Mammary epithelial cell (primary cell): ENCODE data around the gene LCOR.

Experiments
- EZH2 ChIP-seq: IDR thresholded peaks from 2 replicates; pipeline ENCODE4 v1.6.1; 2012; ENCODE audit warnings: low read length, inconsistent platforms, borderline replicate concordance
- TF ChIP-seq, protein P1 (sequence below), 2 donors: IDR thresholded peaks in 1 of 2; conservative IDR thresholded peaks in 1 of 2; 2 replicates each; pipeline ENCODE4 v1.5.1; 2011 to 2012; ENCODE audit warnings: inconsistent platforms in 2 of 2, low read length in 2 of 2, mild to moderate bottlenecking in 2 of 2, control low read depth in 1 of 2, low read depth in 1 of 2; ENCODE audit not compliant: insufficient read depth in 1 of 2; ENCODE audit errors: extremely low read depth in 1 of 2

DNA sequence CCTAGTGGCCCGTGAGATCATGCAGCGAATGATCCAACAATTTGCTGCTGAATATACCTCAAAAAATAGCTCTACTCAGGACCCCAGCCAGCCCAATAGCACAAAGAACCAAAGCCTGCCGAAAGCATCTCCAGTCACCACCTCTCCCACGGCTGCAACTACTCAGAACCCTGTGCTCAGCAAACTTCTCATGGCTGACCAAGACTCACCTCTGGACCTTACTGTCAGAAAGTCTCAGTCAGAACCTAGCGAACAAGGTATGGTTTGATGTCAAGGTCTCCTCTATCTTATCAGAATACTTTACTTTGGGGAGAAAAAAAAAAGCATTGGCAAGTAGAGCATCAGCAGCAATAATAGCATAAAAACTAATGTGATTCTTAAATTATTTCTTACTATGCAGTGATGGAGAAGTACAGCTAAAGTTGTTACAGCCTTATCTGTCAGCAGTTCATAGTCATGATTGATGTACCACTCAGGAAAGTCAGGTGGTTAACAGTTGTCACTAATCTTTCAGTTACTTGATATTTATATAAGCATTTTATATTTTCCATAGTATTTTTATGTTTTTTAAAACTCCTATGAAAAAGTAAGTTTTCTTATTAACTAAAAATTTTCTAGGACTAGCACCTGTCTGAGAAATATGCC lies 117.1 kb downstream of the LCOR start:
- TF ChIP-seq, protein P1, sequence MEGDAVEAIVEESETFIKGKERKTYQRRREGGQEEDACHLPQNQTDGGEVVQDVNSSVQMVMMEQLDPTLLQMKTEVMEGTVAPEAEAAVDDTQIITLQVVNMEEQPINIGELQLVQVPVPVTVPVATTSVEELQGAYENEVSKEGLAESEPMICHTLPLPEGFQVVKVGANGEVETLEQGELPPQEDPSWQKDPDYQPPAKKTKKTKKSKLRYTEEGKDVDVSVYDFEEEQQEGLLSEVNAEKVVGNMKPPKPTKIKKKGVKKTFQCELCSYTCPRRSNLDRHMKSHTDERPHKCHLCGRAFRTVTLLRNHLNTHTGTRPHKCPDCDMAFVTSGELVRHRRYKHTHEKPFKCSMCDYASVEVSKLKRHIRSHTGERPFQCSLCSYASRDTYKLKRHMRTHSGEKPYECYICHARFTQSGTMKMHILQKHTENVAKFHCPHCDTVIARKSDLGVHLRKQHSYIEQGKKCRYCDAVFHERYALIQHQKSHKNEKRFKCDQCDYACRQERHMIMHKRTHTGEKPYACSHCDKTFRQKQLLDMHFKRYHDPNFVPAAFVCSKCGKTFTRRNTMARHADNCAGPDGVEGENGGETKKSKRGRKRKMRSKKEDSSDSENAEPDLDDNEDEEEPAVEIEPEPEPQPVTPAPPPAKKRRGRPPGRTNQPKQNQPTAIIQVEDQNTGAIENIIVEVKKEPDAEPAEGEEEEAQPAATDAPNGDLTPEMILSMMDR (conservative IDR thresholded peaks at IDR 0.05 in 1 of 2, IDR thresholded peaks at IDR 0.05 in 1 of 2; ENCODE audit: extremely low read depth in 1 of 2, insufficient read depth in 1 of 2, low read depth in 1 of 2, low read length in 2 of 2): no peak
- no peak for TF ChIP-seq EZH2
